SIG-M5 treated with dmso at 0.1 percent for 504 hours (cell line): ENCODE measurements around the gene LYAR.
A peak's percentile ranks its signal among the peaks of the same experiment; 100 is the strongest.

Experiments
- DNase-seq: peaks from one replicate; lab custom pipeline; 2025; ENCODE audit not compliant: unreplicated experiment; lab: John Stamatoyannopoulos, UW

LYAR gene

GRCh38 chr4:4289941-4290850, at the start of gene LYAR, which contains the start of gene ZBTB49:
Gene LYAR, minus strand, starts transcription at chr4:4290154. Its CDS starts 6,412 bp downstream, at chr4:4283742.
Gene ZBTB49, plus strand, starts transcription at chr4:4290251. Its CDS starts 9,695 bp downstream, at chr4:4299946.
- peak; percentile 77 for DNase-seq

GRCh38 chr4:4339504-4340085, 49.6 kb upstream of the LYAR start:
- DNase-seq, result no peak

- DNase-seq, result no peak
Measured at GRCh38 chr4:4338210-4339001, 48.5 kb upstream of the LYAR start.

GRCh38 chr4:4334798-4335520, 45.0 kb upstream of the LYAR start:
- DNase-seq, result peak; percentile 29

- DNase-seq, result no peak
Measured at GRCh38 chr4:4333265-4333706, 43.3 kb upstream of the LYAR start.

- DNase-seq, result no peak
Measured at GRCh38 chr4:4332529-4332928, 42.6 kb upstream of the LYAR start.

- DNase-seq, result no peak
Measured at GRCh38 chr4:4330794-4331193, 40.8 kb upstream of the LYAR start.

GRCh38 chr4:4329496-4329895, 39.5 kb upstream of the LYAR start:
- no peak for DNase-seq

- DNase-seq, result no peak
Measured at GRCh38 chr4:4328840-4329239, 38.9 kb upstream of the LYAR start.

- DNase-seq, result no peak
Measured at GRCh38 chr4:4328206-4328605, 38.3 kb upstream of the LYAR start.

- no peak for DNase-seq
Measured at GRCh38 chr4:4327652-4328121, 37.7 kb upstream of the LYAR start.

- DNase-seq, result no peak
Measured at GRCh38 chr4:4326166-4326565, 36.2 kb upstream of the LYAR start.

- no peak for DNase-seq
Measured at GRCh38 chr4:4325321-4325720, 35.4 kb upstream of the LYAR start.

- no peak for DNase-seq
Measured at GRCh38 chr4:4323705-4324534, 34.0 kb upstream of the LYAR start.

- DNase-seq, result no peak
Measured at GRCh38 chr4:4321951-4322688, 32.2 kb upstream of the LYAR start.

GRCh38 chr4:4320951-4321714, 31.2 kb upstream of the LYAR start:
- no peak for DNase-seq

GRCh38 chr4:4320528-4320927, 30.6 kb upstream of the LYAR start:
- no peak for DNase-seq

- no peak for DNase-seq
Measured at GRCh38 chr4:4317496-4318232, 27.7 kb upstream of the LYAR start.
